ENCODE measurements around the gene ENTPD3.

DNA sequence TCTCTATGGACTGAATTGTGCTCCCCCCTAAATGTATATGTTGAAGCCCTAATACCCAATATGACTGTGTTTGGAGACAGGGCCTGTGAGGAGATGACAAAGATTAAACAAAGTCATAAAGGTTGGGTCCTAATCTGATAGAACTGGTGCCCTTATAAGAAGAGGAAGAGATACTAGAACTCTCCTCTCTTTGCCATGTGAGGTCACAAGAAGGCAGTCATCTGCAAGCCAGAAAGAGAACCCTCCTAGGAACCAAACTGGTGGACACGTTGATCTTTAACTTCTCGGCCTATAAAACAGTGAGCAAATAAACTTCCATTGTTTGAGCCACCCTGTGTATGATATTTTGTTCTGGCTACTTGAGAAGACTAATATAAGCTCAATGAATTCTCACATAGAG is 31.6 kb upstream of the ENTPD3 start:
- TF ChIP-seq RARB (CRISPR knock-in tag; IDR thresholded peaks at IDR 0.05) (no peak), PPARA (CRISPR knock-in tag; IDR thresholded peaks at IDR 0.05; ENCODE audit: borderline replicate concordance) (no peak), BACH2 (CRISPR knock-in tag; IDR thresholded peaks at IDR 0.05; ENCODE audit: borderline replicate concordance) (no peak), ZC3H10 (CRISPR knock-in tag; IDR thresholded peaks at IDR 0.05) (no peak), ZNF8 (CRISPR knock-in tag; IDR thresholded peaks at IDR 0.05) (no peak), ARNTL (CRISPR knock-in tag; IDR thresholded peaks at IDR 0.05; ENCODE audit: borderline replicate concordance, low read depth) (no peak), TCF4 (CRISPR knock-in tag; IDR thresholded peaks at IDR 0.05; ENCODE audit: borderline replicate concordance) (no peak), CSDC2 (CRISPR knock-in tag; IDR thresholded peaks at IDR 0.05) (no peak), ZNF565 (CRISPR knock-in tag; conservative IDR thresholded peaks at IDR 0.05; ENCODE audit: low read depth) (no peak), ZFP30 (CRISPR knock-in tag; IDR thresholded peaks at IDR 0.05) (no peak)
- TF ChIP-seq, protein P1, sequence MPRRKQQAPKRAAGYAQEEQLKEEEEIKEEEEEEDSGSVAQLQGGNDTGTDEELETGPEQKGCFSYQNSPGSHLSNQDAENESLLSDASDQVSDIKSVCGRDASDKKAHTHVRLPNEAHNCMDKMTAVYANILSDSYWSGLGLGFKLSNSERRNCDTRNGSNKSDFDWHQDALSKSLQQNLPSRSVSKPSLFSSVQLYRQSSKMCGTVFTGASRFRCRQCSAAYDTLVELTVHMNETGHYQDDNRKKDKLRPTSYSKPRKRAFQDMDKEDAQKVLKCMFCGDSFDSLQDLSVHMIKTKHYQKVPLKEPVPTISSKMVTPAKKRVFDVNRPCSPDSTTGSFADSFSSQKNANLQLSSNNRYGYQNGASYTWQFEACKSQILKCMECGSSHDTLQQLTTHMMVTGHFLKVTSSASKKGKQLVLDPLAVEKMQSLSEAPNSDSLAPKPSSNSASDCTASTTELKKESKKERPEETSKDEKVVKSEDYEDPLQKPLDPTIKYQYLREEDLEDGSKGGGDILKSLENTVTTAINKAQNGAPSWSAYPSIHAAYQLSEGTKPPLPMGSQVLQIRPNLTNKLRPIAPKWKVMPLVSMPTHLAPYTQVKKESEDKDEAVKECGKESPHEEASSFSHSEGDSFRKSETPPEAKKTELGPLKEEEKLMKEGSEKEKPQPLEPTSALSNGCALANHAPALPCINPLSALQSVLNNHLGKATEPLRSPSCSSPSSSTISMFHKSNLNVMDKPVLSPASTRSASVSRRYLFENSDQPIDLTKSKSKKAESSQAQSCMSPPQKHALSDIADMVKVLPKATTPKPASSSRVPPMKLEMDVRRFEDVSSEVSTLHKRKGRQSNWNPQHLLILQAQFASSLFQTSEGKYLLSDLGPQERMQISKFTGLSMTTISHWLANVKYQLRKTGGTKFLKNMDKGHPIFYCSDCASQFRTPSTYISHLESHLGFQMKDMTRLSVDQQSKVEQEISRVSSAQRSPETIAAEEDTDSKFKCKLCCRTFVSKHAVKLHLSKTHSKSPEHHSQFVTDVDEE (CRISPR knock-in tag; IDR thresholded peaks at IDR 0.05) = no peak

Measured in SK-N-SH treated with all-trans-retinoic acid at 6 μM for 48 hours (cell line).